HT1080 (cell line): ENCODE data around the gene ADAM15. TPM values are rescaled to one million over a fixed set of nuclear protein-coding genes. Genes with fewer than 3 reads are reported as not detected.

Experiments used
- DNase-seq: peaks from one replicate; pipeline ENCODE4 v3.0.0-alpha.2; 2015; ENCODE audit warnings: low read depth
- total RNA-seq: library from RNA; depleted of rRNA; stranded (reverse); fragments of >200 nt; shearing (Covaris generic); gene quantifications from 2 replicates; pipeline ENCODE4 v1.2.3, GENCODE V29; 2014

ADAM15 gene
- total RNA-seq, 1 experiment from 2014 or later, result 262 TPM

DNA sequence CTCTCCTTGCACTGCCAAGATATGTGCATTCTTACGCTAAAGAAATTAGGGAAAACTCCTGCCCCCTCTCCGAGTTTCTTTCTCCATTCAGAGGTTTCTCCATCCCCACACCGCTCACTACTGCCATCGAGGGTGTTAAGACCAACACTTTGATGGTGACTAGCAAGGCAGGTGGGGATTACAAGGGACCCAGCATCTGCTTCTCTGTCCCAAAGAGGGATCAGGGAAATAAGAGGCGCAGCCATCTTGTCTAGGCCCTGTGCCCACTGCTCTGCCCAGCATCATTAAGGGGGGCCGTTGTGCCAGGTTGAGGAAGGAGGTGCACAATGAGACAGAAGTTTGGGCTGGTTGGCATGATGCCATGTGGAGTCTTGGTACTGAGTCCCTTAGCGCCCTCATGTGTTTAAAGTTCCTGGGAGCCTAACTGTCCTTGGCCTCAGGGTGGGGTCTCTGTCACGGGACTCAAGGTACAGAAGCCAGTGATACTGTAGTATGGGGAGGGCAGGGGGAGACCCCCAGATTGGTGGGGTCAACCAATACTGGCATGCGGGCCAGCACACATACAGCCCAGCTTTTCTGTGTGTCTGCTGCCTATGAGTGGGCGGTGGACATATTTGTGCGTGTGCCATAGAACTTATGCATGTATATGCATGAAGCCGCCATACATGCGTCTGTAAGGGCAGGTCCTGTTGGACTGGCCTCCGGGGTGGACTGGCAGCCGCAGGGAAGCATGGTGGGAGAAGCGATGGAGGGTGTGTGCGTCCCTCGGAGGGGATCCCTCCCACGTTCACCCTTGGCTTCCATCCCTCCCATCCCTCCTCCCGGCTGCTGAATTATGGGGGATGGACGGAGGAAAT, 33.0 kb downstream of the ADAM15 start:
- peak; percentile 24 for DNase-seq

DNA sequence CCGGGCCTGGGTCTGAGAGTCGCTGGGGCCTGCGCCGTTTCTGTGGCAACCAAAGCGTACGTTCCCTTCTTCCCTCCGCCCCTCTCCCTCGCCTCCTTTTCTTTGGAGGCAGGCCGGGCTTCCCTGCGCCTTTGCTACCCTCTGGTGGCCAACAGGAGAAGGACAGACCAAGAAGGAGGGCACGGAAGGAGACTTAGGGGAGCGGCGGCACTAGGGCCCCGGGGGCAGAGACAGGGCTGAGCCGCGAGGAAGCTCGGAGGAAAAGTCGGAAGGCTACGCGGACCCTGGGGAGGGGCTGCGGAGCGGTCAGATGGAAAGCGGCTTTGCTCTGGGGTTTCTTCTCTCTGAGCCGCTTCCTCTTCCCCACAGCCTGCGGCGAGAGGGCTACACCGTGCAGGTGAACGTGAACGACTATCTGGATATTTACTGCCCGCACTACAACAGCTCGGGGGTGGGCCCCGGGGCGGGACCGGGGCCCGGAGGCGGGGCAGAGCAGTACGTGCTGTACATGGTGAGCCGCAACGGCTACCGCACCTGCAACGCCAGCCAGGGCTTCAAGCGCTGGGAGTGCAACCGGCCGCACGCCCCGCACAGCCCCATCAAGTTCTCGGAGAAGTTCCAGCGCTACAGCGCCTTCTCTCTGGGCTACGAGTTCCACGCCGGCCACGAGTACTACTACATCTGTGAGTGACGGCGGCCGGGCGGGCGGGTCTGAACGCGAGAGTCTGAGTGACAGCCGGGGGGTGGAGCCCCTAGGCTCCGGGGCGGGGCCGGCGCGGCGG, 33.8 kb downstream of the ADAM15 start:
- peak; percentile 92 for DNase-seq

DNA sequence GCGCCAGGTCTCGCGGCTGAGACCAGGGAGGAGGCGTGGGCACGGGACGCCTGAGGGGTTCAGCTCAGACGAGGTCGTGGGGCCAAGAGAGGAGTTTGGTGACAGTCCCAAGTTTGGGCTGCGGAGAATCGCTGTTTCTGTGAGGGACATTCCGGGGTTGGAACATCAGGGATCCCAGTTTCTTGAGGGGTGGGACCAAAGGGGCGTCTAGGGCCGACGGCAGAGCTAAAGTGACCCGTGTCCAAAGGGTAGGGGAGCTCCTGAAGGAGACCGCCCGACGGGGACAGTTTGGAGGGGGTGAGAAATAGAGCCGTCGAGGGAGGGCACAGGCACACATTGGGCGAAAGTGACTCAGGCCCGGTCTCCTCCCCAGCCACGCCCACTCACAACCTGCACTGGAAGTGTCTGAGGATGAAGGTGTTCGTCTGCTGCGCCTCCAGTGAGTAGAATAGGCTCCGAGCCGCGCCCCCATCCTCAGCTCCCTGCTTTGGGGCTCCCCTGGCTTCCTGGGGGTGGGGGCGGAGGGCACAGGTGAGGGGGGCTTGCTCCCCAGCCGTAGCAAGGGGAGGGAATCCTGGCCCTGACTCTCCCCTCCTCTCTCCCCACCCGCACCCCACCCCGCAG, 34.5 kb downstream of the ADAM15 start:
- peak; percentile 41 for DNase-seq

DNA sequence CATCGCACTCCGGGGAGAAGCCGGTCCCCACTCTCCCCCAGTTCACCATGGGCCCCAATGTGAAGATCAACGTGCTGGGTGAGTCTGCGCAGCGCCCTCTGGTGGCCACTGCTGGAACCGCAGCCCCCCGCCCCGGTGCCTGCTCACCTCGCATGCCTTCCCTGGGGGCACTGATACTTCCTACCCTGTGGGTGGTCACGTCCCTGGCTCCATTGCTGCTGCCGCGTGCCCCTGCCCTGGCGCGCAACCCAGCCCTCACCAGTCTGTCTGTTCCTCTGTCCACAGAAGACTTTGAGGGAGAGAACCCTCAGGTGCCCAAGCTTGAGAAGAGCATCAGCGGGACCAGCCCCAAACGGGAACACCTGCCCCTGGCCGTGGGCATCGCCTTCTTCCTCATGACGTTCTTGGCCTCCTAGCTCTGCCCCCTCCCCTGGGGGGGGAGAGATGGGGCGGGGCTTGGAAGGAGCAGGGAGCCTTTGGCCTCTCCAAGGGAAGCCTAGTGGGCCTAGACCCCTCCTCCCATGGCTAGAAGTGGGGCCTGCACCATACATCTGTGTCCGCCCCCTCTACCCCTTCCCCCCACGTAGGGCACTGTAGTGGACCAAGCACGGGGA, 35.1 kb downstream of the ADAM15 start:
- peak; percentile 56 for DNase-seq

DNA sequence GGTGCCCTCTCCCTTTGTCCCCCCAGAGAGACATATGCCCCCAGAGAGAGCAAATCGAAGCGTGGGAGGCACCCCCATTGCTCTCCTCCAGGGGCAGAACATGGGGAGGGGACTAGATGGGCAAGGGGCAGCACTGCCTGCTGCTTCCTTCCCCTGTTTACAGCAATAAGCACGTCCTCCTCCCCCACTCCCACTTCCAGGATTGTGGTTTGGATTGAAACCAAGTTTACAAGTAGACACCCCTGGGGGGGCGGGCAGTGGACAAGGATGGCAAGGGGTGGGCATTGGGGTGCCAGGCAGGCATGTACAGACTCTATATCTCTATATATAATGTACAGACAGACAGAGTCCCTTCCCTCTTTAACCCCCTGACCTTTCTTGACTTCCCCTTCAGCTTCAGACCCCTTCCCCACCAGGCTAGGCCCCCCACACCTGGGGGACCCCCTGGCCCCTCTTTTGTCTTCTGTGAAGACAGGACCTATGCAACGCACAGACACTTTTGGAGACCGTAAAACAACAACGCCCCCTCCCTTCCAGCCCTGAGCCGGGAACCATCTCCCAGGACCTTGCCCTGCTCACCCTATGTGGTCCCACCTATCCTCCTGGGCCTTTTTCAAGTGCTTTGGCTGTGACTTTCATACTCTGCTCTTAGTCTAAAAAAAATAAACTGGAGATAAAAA, 35.9 kb downstream of the ADAM15 start:
- no peak for DNase-seq

DNA sequence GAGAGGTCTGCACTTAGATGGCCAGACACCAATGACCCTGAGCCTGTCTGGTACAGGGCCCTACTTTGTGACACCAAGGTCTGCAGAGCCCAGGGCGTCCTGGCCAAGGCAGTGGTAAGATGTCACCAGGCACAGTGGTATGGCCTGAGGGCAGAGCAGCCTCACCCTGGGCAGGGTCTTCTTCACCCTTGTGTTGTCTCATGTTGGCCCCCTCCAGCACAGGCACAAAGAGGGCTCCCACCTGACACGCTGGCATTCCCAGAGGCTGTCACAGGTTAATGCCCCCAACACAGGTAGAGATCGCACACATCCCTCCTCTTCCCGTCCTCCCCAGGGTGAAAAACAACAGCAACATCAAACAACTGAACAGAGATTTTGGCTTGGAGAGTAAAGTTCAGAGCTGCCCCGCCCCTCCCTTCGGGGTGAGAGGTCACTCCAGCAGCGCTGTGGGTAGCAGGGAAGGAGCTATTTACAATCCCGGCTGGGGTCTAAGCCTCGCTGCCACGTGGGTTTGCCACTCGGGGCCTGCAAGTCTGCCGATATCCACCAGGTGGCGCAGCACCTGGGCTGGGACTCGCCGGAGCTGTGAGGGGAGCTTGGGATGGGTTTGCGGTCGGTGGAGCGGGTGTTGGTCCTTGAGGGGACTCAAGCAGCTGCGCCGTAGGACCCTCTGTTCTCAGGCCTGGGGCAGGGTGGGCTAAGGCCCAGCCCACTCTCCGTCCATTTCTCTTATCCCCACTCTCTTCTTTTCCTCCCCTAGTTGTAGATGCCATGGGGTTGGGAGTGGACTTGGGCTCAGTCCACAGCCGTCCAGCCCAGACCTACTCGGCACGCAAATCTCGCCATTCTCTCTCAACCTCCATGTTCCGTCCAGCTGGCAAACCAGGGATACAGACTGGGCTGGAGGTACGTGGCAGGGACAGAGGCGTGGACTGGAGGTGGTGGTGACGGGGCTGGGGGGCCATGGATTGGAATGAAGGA, 40.2 kb downstream of the ADAM15 start:
- peak; percentile 53 for DNase-seq

DNA sequence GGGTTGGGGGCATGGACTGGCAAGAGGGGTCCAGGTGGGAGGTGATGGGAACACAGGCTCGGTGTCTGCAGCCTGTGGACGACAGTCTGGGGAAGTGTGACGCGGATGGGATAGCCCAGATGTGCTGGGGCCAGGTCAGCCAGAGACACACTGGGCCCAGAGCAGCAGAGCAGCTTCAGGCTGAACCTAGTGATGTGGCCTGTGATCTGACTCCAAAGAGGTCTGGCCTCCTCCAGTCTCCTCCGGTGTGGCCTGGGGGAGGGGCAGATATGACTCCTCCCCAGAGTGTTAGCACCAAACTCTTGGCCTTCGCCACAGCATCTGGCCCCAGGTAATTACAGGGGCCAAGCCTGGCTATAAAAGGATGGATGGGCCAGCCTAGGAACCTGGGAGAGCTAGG, 41.0 kb downstream of the ADAM15 start:
- DNase-seq, result no peak

DNA sequence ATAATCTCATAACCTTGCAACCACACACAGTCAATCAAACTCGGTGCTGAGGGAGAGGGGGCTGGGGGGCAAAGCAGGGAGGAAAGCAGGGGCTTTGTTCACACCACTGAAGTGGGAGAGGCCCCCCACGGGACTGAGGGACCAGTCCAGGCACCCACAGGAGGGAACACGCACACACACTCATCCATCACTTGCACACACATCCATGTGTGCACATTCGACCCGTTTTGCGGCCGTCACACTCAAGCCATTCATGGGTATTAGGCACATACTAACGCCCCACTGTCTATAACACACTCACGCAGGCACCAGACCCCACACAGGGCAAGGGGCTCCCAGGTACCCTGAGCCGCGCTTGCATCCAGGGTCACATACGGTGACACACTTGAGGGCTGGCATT, 41.5 kb downstream of the ADAM15 start:
- DNase-seq, result no peak

DNA sequence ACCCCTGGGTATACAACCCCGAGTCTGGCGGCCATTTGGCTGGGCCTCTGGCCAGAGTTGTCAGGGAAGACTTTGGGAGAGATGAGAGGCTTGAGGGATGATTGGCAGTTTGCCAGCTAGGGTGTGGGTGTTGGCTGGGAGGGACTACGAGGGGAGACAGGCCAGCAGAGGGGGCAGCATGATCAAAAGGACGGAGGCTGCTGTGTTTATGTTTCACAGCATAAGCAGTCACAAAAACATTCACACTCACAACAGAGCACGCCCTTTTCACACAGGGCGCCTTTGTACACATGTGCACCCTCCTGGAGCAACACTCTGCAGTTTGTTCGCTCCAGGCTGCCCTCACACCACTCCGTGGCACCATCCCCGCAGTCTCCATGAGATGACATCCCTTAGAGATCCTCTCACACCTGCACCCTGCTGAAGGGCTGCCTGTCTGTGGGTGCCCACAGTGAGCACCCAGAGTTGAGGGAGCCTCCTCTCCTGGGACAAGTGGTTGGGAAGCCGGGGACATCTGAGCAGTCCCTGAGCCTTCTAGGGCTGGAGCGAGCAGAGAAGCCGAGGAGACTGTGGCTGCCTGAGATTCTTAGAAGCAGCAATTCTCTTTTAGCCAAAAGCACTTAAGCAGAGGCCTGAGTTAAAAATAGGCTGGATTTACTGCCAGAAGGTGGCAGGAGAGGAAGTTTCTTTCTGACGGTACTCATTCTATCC, 43.0 kb downstream of the ADAM15 start:
- peak; percentile 48 for DNase-seq

DNA sequence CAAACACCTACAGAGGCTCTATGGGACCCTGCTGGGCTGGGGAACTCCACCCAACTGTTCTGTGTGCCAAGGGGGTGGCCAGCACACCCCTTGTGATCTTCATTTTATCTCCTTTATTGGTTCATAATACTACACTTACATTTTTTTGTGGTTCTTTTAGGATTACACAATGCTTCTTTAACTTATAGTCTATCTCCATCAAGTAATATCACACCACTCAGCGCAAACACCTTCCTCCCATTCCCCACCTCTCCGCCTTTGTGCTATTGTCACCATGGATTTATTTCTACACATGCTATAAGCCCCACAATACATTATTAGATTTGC, 43.5 kb downstream of the ADAM15 start:
- DNase-seq, result no peak

DNA sequence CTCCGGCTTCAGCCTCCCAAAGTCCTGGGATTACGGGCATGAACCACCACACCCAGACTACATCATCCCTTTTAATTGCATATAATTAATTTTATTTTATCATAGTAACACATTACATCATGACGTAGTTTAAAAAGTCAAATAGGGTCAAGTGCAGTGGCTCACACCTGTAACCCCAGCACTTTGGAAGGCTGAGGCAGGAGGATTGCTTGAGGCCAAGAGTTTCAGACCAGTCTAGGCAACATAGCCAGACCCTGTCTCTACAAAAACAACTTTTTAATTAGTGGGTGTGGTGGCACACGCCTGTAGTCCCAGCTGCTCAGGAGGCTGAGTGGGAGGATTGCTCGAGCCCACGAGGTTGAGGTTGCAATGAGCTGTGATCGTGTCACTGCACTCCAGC, 48.2 kb downstream of the ADAM15 start:
- DNase-seq, result no peak

DNA sequence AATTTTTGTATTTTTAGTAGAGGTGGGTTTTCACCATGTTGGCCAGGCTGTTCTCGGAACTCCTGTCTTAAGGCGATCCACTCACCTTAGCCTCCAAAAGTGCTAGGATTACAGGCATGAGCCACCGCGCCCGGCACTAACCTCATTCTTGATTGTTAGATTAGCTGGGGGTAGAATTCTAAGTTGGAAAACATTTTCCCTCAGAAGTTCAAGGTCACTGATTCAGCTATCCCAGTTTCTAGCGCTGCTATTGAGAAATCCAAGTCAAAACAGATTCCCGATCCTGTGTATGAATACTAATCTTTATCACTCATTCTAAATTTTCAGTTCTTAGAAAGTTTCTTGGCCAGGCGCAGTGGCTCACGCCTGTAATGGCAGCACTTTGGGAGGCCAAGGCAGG, 52.2 kb downstream of the ADAM15 start:
- no peak for DNase-seq

DNA sequence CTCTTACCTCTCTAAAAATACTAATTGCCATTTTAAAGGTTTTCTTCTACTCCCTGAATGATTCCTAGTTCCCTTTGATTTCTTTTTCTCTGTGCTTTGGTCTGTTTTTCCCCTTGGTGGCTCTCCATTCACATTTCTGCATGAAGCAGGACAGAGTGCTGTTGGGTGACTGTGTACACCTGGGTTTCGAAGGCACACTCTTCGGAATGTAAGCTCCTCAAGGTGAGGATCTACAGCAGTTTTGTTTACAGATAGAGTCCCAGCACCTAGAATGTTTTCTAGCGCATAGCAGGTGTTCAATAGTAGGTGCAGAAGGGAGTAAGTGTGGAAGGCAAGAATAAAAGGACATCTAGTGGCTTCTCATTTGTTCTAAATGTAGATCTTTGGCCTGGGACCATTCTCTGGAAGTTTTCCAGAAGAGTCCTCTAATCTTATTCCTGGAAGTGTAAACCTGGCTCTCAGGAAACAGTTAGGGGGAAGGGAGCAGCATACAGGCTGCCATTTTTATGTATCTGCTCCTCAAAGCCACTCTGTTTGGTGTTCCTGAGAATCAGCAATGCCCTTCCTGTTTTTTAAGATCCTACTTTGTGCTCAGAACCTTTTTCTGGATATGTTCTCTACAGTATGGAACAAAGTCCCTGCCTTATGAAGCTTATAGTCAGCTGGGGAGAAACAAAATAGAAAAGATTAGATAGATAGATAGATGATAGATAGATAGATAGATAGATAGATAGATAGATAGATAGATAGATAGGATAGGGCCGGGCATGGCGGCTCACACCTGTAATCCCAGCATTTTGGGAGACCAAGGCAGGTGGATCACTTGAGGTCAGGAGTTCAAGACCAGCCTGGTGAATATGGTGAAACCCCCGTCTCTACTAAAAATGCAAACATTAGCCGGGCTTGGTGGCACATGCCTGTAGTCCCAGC, 53.8 kb downstream of the ADAM15 start:
- no peak for DNase-seq

DNA sequence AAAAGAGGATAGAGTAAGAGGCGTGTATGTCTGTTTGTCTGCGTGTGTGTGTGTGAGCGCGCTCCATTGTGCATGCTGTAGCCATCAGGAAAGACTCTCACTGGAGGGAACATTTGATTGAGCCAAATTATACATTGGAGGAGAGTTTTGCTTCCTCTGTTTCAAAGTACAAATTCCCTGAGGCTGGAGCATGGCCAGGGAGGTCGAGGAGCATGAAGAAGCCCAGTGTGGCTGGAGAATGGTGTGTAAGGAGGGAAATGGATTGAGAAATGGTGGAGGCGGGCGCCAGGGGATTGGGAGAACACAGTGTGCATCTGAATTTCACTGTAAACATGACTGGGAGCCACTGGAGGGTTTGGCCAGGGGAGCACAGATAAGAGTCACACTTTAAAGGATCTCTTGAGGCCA, 54.5 kb downstream of the ADAM15 start:
- no peak for DNase-seq

DNA sequence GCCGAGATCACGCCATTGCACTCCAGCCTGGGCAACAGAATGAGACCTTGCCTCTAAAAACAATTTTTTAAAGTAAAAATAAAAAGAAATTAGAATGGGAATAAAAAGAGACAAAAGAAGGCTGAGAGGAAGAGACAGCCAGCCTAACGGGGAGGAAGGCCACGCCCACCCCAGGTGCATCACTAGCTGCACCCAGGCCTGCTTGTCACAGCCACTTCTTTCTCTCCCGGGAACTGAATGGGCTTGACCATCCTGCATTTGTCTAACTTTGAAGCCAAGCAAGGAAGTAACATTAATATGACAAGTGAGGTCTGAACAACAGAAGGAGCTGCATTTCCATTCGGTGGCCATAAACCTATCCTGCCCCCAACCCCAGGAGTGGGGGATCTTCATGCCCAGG, 55.7 kb downstream of the ADAM15 start:
- DNase-seq, result no peak

DNA sequence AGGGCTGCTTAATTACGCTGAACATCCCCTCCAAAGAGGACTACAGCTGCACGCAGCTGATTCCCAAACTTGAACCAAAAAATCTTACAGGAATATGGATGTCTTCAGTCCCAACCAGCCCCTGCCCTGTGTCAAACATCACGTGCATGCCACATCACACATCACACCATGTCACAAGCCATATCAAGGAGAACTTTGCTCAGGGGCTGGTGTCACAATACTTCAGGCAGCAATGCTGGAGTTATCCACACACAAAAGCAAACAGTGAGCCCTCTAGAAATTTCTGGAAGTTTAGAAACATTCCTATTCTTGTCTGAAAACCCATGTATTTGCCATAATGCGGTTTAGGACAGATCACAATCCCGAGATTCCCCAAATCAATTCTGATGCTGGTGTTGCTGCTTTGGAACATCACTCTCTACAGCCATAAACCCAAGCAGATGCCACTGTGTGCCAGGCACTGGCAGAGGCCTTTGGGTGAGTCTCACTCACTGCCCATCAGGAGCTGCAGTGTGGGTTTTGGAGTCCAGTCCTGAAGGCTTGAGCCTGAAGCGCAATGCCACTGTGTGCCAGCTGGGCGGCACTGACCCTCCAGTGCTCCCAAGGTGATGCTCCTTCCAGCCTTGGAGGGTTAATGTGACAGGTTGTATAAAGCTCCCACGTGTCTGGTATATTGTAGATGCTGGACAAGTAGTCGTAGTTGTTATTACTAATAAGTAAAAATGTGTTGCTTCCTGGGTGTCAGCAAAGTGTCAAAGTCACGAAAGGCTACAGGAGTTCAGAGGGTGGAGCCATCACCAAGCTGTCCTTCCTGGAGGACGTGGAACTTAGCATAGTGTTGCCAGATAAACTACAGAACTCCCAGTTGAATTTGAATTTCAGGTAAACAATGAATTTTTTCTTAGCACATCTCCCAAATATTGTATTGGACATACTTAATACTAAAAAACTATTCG, 56.5 kb downstream of the ADAM15 start:
- no peak for DNase-seq

DNA sequence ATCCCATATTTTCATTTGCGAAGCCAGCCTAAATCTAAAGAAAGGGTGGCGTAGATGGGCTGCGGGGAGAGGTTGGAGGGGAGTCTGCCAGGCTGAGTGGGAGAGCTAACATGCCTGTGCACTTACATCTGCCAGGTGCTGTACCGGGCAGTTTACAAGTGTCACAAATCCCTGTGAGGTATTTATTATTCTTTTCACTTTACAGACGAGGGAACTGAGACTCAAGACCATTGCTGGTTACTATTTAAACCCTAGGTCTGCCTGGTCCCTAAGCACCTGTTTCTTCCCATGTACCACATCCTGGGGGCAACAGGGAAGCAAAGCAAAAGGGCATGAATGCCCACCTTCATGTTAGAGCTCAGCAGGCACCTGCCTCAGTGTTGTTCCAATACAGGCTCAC, 57.2 kb downstream of the ADAM15 start:
- DNase-seq, result no peak
